HuH-7 (cell line): ENCODE results near the gene SMIM13.
A peak's percentile ranks its signal among the peaks of the same experiment; 100 is the strongest.
"Not testable (repeated sequence)": the region's sequence is repeated elsewhere in the genome, so short reads cannot be mapped to it uniquely, and the experiment has no call there.

Source experiments
- DNase-seq: peaks from one replicate; pipeline ENCODE4 v3.0.0; 2011; ENCODE audit warnings: low spot score

Gene SMIM13

GRCh38 chr6:11083956-11084355, 9.7 kb upstream of the SMIM13 start:
- DNase-seq, result no peak

GRCh38 chr6:11085758-11086435, 7.7 kb upstream of the SMIM13 start:
- DNase-seq, result no peak

- DNase-seq, result not testable (repeated sequence)
Measured at GRCh38 chr6:11087141-11087812, 6.4 kb upstream of the SMIM13 start.

GRCh38 chr6:11089695-11090094, 3.9 kb upstream of the SMIM13 start:
- no peak for DNase-seq

GRCh38 chr6:11091141-11091540, 2.5 kb upstream of the SMIM13 start:
- DNase-seq, result not testable (repeated sequence)

- DNase-seq, result no peak
Measured at GRCh38 chr6:11092668-11093375, 812 bp upstream of the SMIM13 start.

GRCh38 chr6:11093376-11093625, 333 bp upstream of the SMIM13 start:
- no peak for DNase-seq

GRCh38 chr6:11094411-11094851, 797 bp downstream of the SMIM13 start:
- DNase-seq, result peak; percentile 41

GRCh38 chr6:11094941-11095340, 1.3 kb downstream of the SMIM13 start:
- DNase-seq, result no peak

- DNase-seq, result peak; percentile 45
Measured at GRCh38 chr6:11096109-11096508, 2.5 kb downstream of the SMIM13 start.

GRCh38 chr6:11097476-11097875, 3.8 kb downstream of the SMIM13 start:
- no peak for DNase-seq

- no peak for DNase-seq
Measured at GRCh38 chr6:11098004-11098403, 4.4 kb downstream of the SMIM13 start.

- DNase-seq, result no peak
Measured at GRCh38 chr6:11101417-11101816, 7.8 kb downstream of the SMIM13 start.

GRCh38 chr6:11103065-11103464, 9.4 kb downstream of the SMIM13 start:
- no peak for DNase-seq

GRCh38 chr6:11108726-11109125, 15.1 kb downstream of the SMIM13 start:
- no peak for DNase-seq

GRCh38 chr6:11110921-11111768, 17.5 kb downstream of the SMIM13 start, which contains the start of gene ERVFRD-1:
TSS of gene ERVFRD-1 (minus strand) at chr6:11111725. CDS start at chr6:11105310, 6,415 bp downstream.
- DNase-seq, result no peak

- DNase-seq, result no peak
Measured at GRCh38 chr6:11111769-11112437, 18.3 kb downstream of the SMIM13 start.

- no peak for DNase-seq
Measured at GRCh38 chr6:11113038-11113437, 19.4 kb downstream of the SMIM13 start.

GRCh38 chr6:11115808-11116536, 22.3 kb downstream of the SMIM13 start:
- DNase-seq, result not testable (repeated sequence)

GRCh38 chr6:11120271-11121005, 26.8 kb downstream of the SMIM13 start:
- DNase-seq, result no peak
